Airway epithelial cell (primary cell): ENCODE data around the gene LRBA. TPM values are rescaled to one million over a fixed set of nuclear protein-coding genes. Genes with fewer than 3 reads are reported as not detected.

Experiments used
- total RNA-seq: library from RNA; depleted of rRNA; stranded (reverse); fragments of >200 nt; gene quantifications from 2 replicates; pipeline ENCODE4 v1.2.3, GENCODE V29; 2015

Gene LRBA, protein sequence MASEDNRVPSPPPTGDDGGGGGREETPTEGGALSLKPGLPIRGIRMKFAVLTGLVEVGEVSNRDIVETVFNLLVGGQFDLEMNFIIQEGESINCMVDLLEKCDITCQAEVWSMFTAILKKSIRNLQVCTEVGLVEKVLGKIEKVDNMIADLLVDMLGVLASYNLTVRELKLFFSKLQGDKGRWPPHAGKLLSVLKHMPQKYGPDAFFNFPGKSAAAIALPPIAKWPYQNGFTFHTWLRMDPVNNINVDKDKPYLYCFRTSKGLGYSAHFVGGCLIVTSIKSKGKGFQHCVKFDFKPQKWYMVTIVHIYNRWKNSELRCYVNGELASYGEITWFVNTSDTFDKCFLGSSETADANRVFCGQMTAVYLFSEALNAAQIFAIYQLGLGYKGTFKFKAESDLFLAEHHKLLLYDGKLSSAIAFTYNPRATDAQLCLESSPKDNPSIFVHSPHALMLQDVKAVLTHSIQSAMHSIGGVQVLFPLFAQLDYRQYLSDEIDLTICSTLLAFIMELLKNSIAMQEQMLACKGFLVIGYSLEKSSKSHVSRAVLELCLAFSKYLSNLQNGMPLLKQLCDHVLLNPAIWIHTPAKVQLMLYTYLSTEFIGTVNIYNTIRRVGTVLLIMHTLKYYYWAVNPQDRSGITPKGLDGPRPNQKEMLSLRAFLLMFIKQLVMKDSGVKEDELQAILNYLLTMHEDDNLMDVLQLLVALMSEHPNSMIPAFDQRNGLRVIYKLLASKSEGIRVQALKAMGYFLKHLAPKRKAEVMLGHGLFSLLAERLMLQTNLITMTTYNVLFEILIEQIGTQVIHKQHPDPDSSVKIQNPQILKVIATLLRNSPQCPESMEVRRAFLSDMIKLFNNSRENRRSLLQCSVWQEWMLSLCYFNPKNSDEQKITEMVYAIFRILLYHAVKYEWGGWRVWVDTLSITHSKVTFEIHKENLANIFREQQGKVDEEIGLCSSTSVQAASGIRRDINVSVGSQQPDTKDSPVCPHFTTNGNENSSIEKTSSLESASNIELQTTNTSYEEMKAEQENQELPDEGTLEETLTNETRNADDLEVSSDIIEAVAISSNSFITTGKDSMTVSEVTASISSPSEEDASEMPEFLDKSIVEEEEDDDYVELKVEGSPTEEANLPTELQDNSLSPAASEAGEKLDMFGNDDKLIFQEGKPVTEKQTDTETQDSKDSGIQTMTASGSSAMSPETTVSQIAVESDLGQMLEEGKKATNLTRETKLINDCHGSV (N-terminal part only)
- 37.3 and 55.5 TPM in 2 replicates for total RNA-seq

DNA sequence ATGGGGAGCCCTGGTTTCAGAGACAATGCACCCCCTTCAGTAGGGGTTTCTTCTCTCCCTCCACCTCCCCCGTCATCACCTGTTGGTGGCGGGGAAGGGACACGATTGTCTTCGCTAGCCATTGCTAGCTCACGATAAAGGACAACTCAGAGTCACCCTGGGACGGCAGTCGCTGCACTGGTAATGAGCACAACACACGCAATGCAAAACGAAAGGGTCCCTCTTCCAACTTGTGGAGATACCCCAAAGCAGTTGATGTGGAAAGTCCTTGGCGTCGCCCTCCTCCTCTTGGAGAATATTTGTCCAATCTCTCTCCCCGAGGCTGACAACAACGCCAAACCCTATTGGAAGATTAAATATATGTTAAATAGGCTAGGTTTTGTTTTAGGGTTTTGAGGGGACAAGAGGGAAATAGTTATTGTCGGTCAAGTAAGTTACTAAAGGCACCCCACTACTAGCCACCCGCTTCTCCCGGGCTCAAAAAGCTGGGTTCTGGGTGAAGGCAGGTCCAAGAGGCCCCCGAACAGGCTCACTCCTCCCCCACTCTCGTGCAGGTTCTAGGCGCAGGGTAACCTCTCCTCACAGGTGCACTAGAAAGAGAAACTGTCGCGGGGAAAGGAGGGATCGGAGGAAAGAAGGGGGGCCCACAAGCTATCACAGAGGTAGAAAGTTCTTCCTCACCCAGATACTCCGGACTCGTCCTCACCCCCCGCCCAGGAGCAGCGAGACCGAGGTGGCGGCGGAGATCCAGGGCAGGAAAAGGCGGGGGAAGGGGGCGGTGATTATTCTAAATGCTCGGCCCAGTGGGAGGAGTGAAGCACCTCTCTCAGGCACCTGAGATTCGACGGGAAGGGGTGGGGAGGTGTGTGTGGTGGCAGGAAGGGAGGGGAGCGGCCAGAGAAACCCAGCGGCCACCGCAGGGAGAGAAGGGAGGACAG is at the start of gene LRBA:
Gene LRBA, minus strand, starts transcription at position 764 of the 938 bp plus-strand sequence. Its CDS starts 642 bp downstream, at position 122.

DNA sequence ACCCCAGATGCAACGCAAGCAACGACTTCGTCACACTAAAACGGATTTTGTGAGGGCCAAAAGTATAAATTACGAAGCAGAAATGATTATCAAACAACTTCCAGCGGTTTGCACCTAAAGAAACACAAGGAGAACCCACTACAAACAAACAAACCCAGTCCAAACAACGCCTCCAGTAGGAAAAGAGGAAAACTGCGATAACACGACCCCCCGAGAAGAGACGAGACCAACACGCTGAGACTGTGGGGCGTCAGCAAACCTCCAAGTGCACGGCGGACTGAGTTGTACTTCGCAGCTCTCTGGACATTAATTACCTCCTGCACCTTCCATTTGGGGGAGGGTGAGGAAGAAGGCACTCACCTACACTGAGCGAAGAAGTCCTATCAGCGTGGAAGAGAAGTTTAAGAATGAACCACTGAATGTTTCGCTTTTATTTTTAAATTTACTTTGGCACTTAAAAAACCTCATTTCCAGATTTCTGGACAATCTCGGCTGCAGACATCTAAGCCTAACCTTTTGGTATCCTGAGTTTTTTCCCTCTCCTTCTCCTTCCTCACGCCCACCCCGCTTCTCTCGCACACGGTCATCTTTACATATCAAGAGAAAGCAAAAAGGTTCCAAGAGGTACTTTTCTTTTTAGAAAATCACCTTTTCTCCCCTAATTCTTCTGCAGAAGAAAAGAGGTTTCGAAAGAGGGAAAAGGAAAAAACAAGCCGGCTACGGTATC is 432.8 kb downstream of the LRBA start, which contains the start of gene MAB21L2:
Gene MAB21L2, plus strand, starts transcription at position 6 of the 727 bp plus-strand sequence. CDS start 879 bp downstream, outside the sequence.

Other genes with a start within 250 kb of the LRBA start
- gene RPS3A, start 84.3 kb upstream of the LRBA start, total RNA-seq: 2,733 and 2,852 TPM in 2 replicates